H1 (cell line): ENCODE data around the gene CIT. TPM values are rescaled to one million over a fixed set of nuclear protein-coding genes. Genes with fewer than 3 reads are reported as not detected.

Source experiments
- CTCF ChIA-PET: fragments of 300-600 bp; sonication (Branson Sonifier 250); formaldehyde crosslinking; loops from one replicate; lab custom pipeline; 2021; ENCODE audit not compliant: partially characterized antibody; lab: Charles Lee
- POLR2A ChIA-PET: fragments of 300-600 bp; sonication (Branson Sonifier 250); formaldehyde crosslinking; loops from one replicate; lab custom pipeline; 2021; ENCODE audit warnings: inconsistent platforms; ENCODE audit not compliant: partially characterized antibody; lab: Charles Lee
- DNase-seq, 2 experiments: peaks; one replicate each; pipeline versions ENCODE4 v3.0.0 to v3.0.0-alpha.2; 2010 to 2022; ENCODE audit warnings: low spot score in 2 of 2, low read depth in 1 of 2, mixed read lengths in 1 of 2
- FAIRE-seq: peaks from 2 replicates; lab custom pipeline; 2011; peaks lifted over from hg19 to GRCh38; lab: Jason Lieb, UNC
- H2AFZ ChIP-seq: 2 replicates; pipeline ENCODE4 v1.8.1; 2012; ENCODE audit warnings: low read length, inconsistent platforms
- H2AK5ac ChIP-seq: 2 replicates; pipeline ENCODE4 v1.6.1; 2013; ENCODE audit warnings: low read depth, low read length
- H2BK120ac ChIP-seq: replicated peaks from 2 replicates; pipeline ENCODE3; 2013; ENCODE audit warnings: low read depth, low read length, inconsistent platforms
- H2BK12ac ChIP-seq: 2 replicates; pipeline ENCODE4 v1.6.1; 2013; ENCODE audit warnings: low read depth, low read length
- H2BK15ac ChIP-seq: 2 replicates; pipeline ENCODE4 v1.6.1; 2013; ENCODE audit warnings: low read length
- H2BK20ac ChIP-seq: 2 replicates; pipeline ENCODE4 v1.6.1; 2013; ENCODE audit warnings: low read length
- H2BK5ac ChIP-seq: 2 replicates; pipeline ENCODE4 v1.6.1; 2013; ENCODE audit warnings: low read depth, low read length
- H3K14ac ChIP-seq: 2 replicates; pipeline ENCODE4 v1.6.1; 2013; ENCODE audit warnings: inconsistent platforms; ENCODE audit not compliant: insufficient read length
- H3K18ac ChIP-seq: 2 replicates; pipeline ENCODE4 v1.6.1; 2013; ENCODE audit warnings: low read length; ENCODE audit errors: extremely low read depth
- H3K23ac ChIP-seq: 2 replicates; pipeline ENCODE4 v1.6.1; 2013; ENCODE audit warnings: inconsistent platforms; ENCODE audit not compliant: insufficient read length
- H3K23me2 ChIP-seq: 2 replicates; pipeline ENCODE4 v1.6.1; 2013; ENCODE audit warnings: low read depth, low read length
- H3K27ac ChIP-seq: 2 replicates; pipeline ENCODE4 v1.6.1; 2011; ENCODE audit warnings: low read depth, low read length, inconsistent platforms
- H3K27me3 ChIP-seq, 4 experiments: replicated peaks in 1 of 4; 1 replicate in 1 of 4; 2 replicates in 3 of 4; pipeline versions ENCODE4 v1.6.1 to v1.8.1; 2011 to 2013; ENCODE audit warnings: low read length in 3 of 4, mild to moderate bottlenecking in 3 of 4, inconsistent platforms in 2 of 4, mixed read lengths in 2 of 4, moderate library complexity in 1 of 4; ENCODE audit not compliant: control insufficient read depth in 3 of 4, insufficient read depth in 3 of 4; ENCODE audit errors: extremely low read depth in 1 of 4
- H3K36me3 ChIP-seq, 4 experiments: 2 replicates each; pipeline versions ENCODE4 v1.6.1 to v1.8.1; 2011 to 2013; ENCODE audit warnings: mild to moderate bottlenecking in 4 of 4, low read length in 3 of 4, moderate library complexity in 2 of 4, control low read depth in 1 of 4, inconsistent platforms in 1 of 4; ENCODE audit not compliant: insufficient read depth in 4 of 4, control insufficient read depth in 2 of 4
- H3K4ac ChIP-seq: replicated peaks from 2 replicates; pipeline ENCODE3; 2013; ENCODE audit warnings: low read length, low read depth, mixed read lengths, inconsistent platforms; ENCODE audit not compliant: insufficient read length
- H3K4me1 ChIP-seq, 4 experiments: replicated peaks in 1 of 4; 1 replicate in 1 of 4; 2 replicates in 3 of 4; pipeline versions ENCODE4 v1.6.1 to v1.8.1; 2011 to 2013; ENCODE audit warnings: low read length in 3 of 4, inconsistent platforms in 2 of 4, mixed read lengths in 1 of 4; ENCODE audit not compliant: insufficient read depth in 4 of 4, control insufficient read depth in 3 of 4
- H3K4me2 ChIP-seq, 2 experiments: 2 replicates each; pipeline versions ENCODE4 v1.6.1 to v1.8.1; 2011 to 2013; ENCODE audit warnings: low read depth in 2 of 2, low read length in 2 of 2, control low read depth in 1 of 2, inconsistent platforms in 1 of 2, mild to moderate bottlenecking in 1 of 2; ENCODE audit not compliant: insufficient read depth in 1 of 2
- H3K4me3 ChIP-seq, 4 experiments: fragments of 200-600, 300-600 bp in 1 of 4; sonication (generic), shearing (Covaris generic), sonication (Bioruptor Twin) in 1 of 4; 2 replicates each; pipeline versions ENCODE4 v1.5.1 to v1.8.1; 2011 to 2016; ENCODE audit warnings: low read length in 4 of 4, low read depth in 3 of 4, control low read depth in 2 of 4, inconsistent platforms in 2 of 4, mild to moderate bottlenecking in 2 of 4, mixed read lengths in 1 of 4, moderate library complexity in 1 of 4; ENCODE audit not compliant: insufficient read depth in 2 of 4; ENCODE audit errors: extremely low read depth in 1 of 4
- H3K56ac ChIP-seq: replicated peaks from 2 replicates; pipeline ENCODE3; 2013; ENCODE audit warnings: low read depth, mild to moderate bottlenecking, mixed read lengths, low read length, inconsistent platforms; ENCODE audit not compliant: insufficient read length
- H3K79me1 ChIP-seq: 2 replicates; pipeline ENCODE4 v1.6.1; 2013; ENCODE audit warnings: low read depth, low read length, control low read depth
- H3K79me2 ChIP-seq, 2 experiments: 2 replicates each; pipeline versions ENCODE4 v1.6.1 to v1.8.1; 2012 to 2013; ENCODE audit warnings: low read length in 2 of 2, mild to moderate bottlenecking in 2 of 2, inconsistent platforms in 1 of 2; ENCODE audit not compliant: insufficient read depth in 2 of 2, control insufficient read depth in 1 of 2
- H3K9ac ChIP-seq, 4 experiments: replicated peaks in 1 of 4; 1 replicate in 1 of 4; 2 replicates in 3 of 4; pipeline versions ENCODE4 v1.6.1 to v1.8.1; 2011 to 2013; ENCODE audit warnings: low read depth in 3 of 4, low read length in 3 of 4, control low read depth in 2 of 4, mild to moderate bottlenecking in 2 of 4, moderate library complexity in 2 of 4, inconsistent platforms in 1 of 4; ENCODE audit errors: extremely low read depth in 1 of 4
- H3K9me3 ChIP-seq, 2 experiments: 2 replicates each; pipeline versions ENCODE4 v1.6.1 to v1.8.1; 2012 to 2013; ENCODE audit warnings: mild to moderate bottlenecking in 2 of 2, moderate library complexity in 2 of 2, control low read depth in 1 of 2, inconsistent platforms in 1 of 2, low read depth in 1 of 2, low read length in 1 of 2, mixed read lengths in 1 of 2; ENCODE audit not compliant: insufficient read depth in 2 of 2
- H4K20me1 ChIP-seq, 2 experiments: replicated peaks in 1 of 2; 2 replicates each; pipeline versions ENCODE3 to v1.8.1; 2011 to 2013; ENCODE audit warnings: inconsistent platforms in 2 of 2, low read length in 2 of 2, mild to moderate bottlenecking in 1 of 2; ENCODE audit not compliant: insufficient read depth in 2 of 2, control insufficient read depth in 1 of 2
- H4K5ac ChIP-seq: 2 replicates; pipeline ENCODE4 v1.6.1; 2013; ENCODE audit warnings: low read length, low read depth, mixed read lengths, inconsistent platforms; ENCODE audit not compliant: insufficient read length
- H4K8ac ChIP-seq: 2 replicates; pipeline ENCODE4 v1.8.0; 2013; ENCODE audit warnings: mild to moderate bottlenecking, moderate library complexity, low read length, inconsistent platforms; ENCODE audit not compliant: insufficient read depth; ENCODE audit errors: extremely low read depth
- H4K91ac ChIP-seq: replicated peaks from 2 replicates; pipeline ENCODE3; 2013; ENCODE audit warnings: low read length, mixed read lengths, inconsistent platforms; ENCODE audit not compliant: insufficient read length
- CREB1 ChIP-seq: IDR thresholded peaks from 2 replicates; pipeline ENCODE4 v1.6.1; 2012; ENCODE audit warnings: inconsistent platforms
- WGBS, 2 experiments: shearing (Covaris generic) in 1 of 2; methylation state at CpG; one replicate each; pipeline versions ENCODE4 v1.1.6 to v1.1.7; 2013 to 2015; ENCODE audit warnings: low lambda C conversion rate in 2 of 2, mixed read lengths in 2 of 2, inconsistent platforms in 1 of 2, low coverage in 1 of 2, missing lambda C conversion rate in 1 of 2; ENCODE audit not compliant: insufficient replicate concordance in 2 of 2, insufficient coverage in 1 of 2, insufficient read length in 1 of 2; ENCODE audit errors: extremely low coverage in 1 of 2, missing lambda C conversion rate in 1 of 2; 5-methylcytosine and 5-hydroxymethylcytosine counted together
- polyA plus RNA-seq, 7 experiments: library from polyadenylated mRNA; depleted of rRNA in 3 of 7; stranded (reverse) in 5 of 7; unstranded in 2 of 7; fragments of >200 nt in 5 of 7; fragments of 200-250 nt in 2 of 7; gene quantifications; 1 replicate in 5 of 7; 2 replicates in 1 of 7; 4 replicates in 1 of 7; pipeline versions ENCODE4 v1.2.1 to v1.2.3, GENCODE V29; 2011 to 2013; ENCODE audit warnings: missing spikeins in 2 of 7, mixed read lengths in 2 of 7
- total RNA-seq: library from RNA; stranded (reverse); fragmentation: NEBNext Ultra II Directional; extraction: Animal tissue kit (Norgen Biotek cat#: 25700); gene quantifications from 2 replicates; pipeline ENCODE4 v1.2.1, GENCODE V29; 2021

The CIT gene
- total and polyA plus RNA-seq, 2 of the 8 experiments (the other 6 are each of a cell fraction or from before 2014, with no cell fraction given) = 17.1 to 60.9 TPM

- Histone ChIP-seq H4K91ac (no peak overlapping the region), H3K9ac (no peak overlapping the region), H2BK120ac (no peak overlapping the region), H3K56ac (no peak overlapping the region), H2BK20ac (no peak overlapping the region), H3K27me3 (no peaks in the 10 kb centered on the region), H3K23me2 (no peaks in the 10 kb centered on the region), H3K4me3 (no peak overlapping the region), H3K23ac (no peak overlapping the region), H2BK12ac (no peak overlapping the region), H3K4me2 (no peak overlapping the region), H4K5ac (no peak overlapping the region), H3K79me1 (no peaks in the 10 kb centered on the region), H3K14ac (no peak overlapping the region), H3K18ac (no peak overlapping the region), H3K36me3 (peaks cover 2 to 20% (median 14%) of the 10 kb centered on the region in 4 experiments; a peak in 6 of 8 replicates), H3K79me2 (no peaks in the 10 kb centered on the region), H2AFZ (no peak overlapping the region), H2BK5ac (no peak overlapping the region), H4K8ac (no peak overlapping the region), H2BK15ac (no peak overlapping the region), H2AK5ac (no peak overlapping the region), H3K9me3 (no peaks in the 10 kb centered on the region; a peak in 1 of 4 replicates), H4K20me1 (peaks cover 2% of the 10 kb centered on the region in 2 experiments), H3K4ac (no peak overlapping the region), H3K27ac (no peak overlapping the region), H3K4me1 (no peaks in the 10 kb centered on the region; a peak in 1 of 7 replicates)
- WGBS, 2 experiments = 95% methylated on average over 6 of the region's 6 CpGs; no CpG with 5 or more reads in 1 of the 2 experiments
- DNase-seq = no peak
- TF ChIP-seq CREB1 = no peak
- POLR2A ChIA-PET = interaction anchor here (1.2 kb wide), 1 partner anchor 12 kb away, joined by 3 read pairs; no protein-coding TSS in a partner anchor
- CTCF ChIA-PET = interaction anchor here (1.1 to 1.5 kb wide), 4 partner anchors 14 to 69 kb away, joined by 3 to 4 read pairs (median 3); no protein-coding TSS in a partner anchor
- no peak for FAIRE-seq
Measured at GRCh38 chr12:119694111-119694510, 183.0 kb downstream of the CIT start.
